HG02763 (cell line): ENCODE measurements around the gene PHF1.

Experiments
- ATAC-seq: cut with Tn5 transposase; IDR thresholded peaks from one replicate; pipeline ENCODE4 v1.9.1; 2021; ENCODE audit warnings: mild to moderate bottlenecking, moderate library complexity; ENCODE audit not compliant: unreplicated experiment

Gene PHF1

GRCh38 chr6:33453393-33454008, 42.7 kb downstream of the PHF1 start:
- no peak for ATAC-seq

GRCh38 chr6:33454009-33454946, 43.5 kb downstream of the PHF1 start, which contains the start of gene ZBTB9:
ZBTB9 (plus strand) TSS chr6:33454576; CDS start chr6:33455101, 525 bp downstream.
- peak; percentile 99 for ATAC-seq

- ATAC-seq, result no peak
These were observed 44.2 kb downstream of the PHF1 start for GRCh38 chr6:33455051-33455450.

GRCh38 chr6:33456156-33456555, 45.3 kb downstream of the PHF1 start:
- ATAC-seq, result no peak

- no peak for ATAC-seq
These were observed 47.9 kb downstream of the PHF1 start for GRCh38 chr6:33458676-33459075.

- no peak for ATAC-seq
These were observed 48.4 kb downstream of the PHF1 start for GRCh38 chr6:33459226-33459625.
